GM23338 (cell line): ENCODE data around the gene GRIA3. TPM values are rescaled to one million over a fixed set of nuclear protein-coding genes. Genes with fewer than 3 reads are reported as not detected.

Source experiments
- ATAC-seq: fragments of 200-7000 bp; cut with Tn5 transposase; 3 replicates; pipeline ENCODE4 v1.9.1; 2020
- DNase-seq: peaks from one replicate; pipeline ENCODE4 v3.0.0-alpha.2; 2015; ENCODE audit warnings: low spot score
- H2AFZ ChIP-seq: fragments of 200-600 bp; sonication (generic); 2 replicates; pipeline ENCODE4 v1.8.0; 2016; ENCODE audit warnings: antibody characterized with exemption, mild to moderate bottlenecking, moderate library complexity
- H3F3A ChIP-seq: fragments of 200-600 bp; sonication (generic); replicated peaks from 2 replicates; pipeline ENCODE4 v1.8.0; 2017; ENCODE audit warnings: antibody characterized with exemption, mixed run types, low read depth
- H3K27ac ChIP-seq: fragments of 200-600 bp; sonication (generic); 2 replicates; pipeline ENCODE4 v1.6.1; 2016; ENCODE audit warnings: low read depth
- H3K27me3 ChIP-seq: fragments of 200-600 bp; sonication (generic); 2 replicates; pipeline ENCODE4 v1.8.0; 2016; ENCODE audit warnings: mild to moderate bottlenecking, mixed run types, moderate library complexity; ENCODE audit not compliant: insufficient read depth
- H3K36me3 ChIP-seq: fragments of 200-600 bp; sonication (generic); 2 replicates; pipeline ENCODE4 v1.8.0; 2016; ENCODE audit warnings: mild to moderate bottlenecking; ENCODE audit not compliant: insufficient read depth
- H3K4me1 ChIP-seq: fragments of 200-600 bp; sonication (generic); 2 replicates; pipeline ENCODE4 v1.8.0; 2016; ENCODE audit warnings: mild to moderate bottlenecking, moderate library complexity; ENCODE audit not compliant: insufficient read depth
- H3K4me2 ChIP-seq: fragments of 200-600 bp; sonication (generic); 2 replicates; pipeline ENCODE4 v1.7.1; 2017; ENCODE audit warnings: mixed run types
- H3K4me3 ChIP-seq: fragments of 200-600 bp; sonication (generic); 2 replicates; pipeline ENCODE4 v1.6.1; 2016; ENCODE audit warnings: mixed run types
- H3K79me2 ChIP-seq: fragments of 200-600 bp; sonication (generic); replicated peaks from 2 replicates; pipeline ENCODE4 v1.8.0; 2017; ENCODE audit warnings: mild to moderate bottlenecking; ENCODE audit not compliant: insufficient read depth
- H3K9me2 ChIP-seq: fragments of 200-600 bp; sonication (generic); 2 replicates; pipeline ENCODE4 v1.8.0; 2017; ENCODE audit not compliant: insufficient read depth
- H4K20me1 ChIP-seq: fragments of 200-600 bp; sonication (generic); replicated peaks from 2 replicates; pipeline ENCODE4 v1.8.0; 2017; ENCODE audit warnings: mild to moderate bottlenecking; ENCODE audit not compliant: insufficient read depth
- H3K27ac Mint-ChIP-seq: 2 replicates; pipeline ENCODE4 v1.8.0; 2020; ENCODE audit warnings: inconsistent platforms, mild to moderate bottlenecking, moderate library complexity, mixed read lengths
- H3K27me3 Mint-ChIP-seq: 3 replicates; pipeline ENCODE4 v1.8.0; 2022; ENCODE audit warnings: low read depth, mild to moderate bottlenecking, moderate library complexity, mixed read lengths, inconsistent platforms; ENCODE audit not compliant: insufficient read depth, poor library complexity
- H3K36me3 Mint-ChIP-seq: 3 replicates; pipeline ENCODE4 v1.8.0; 2021; ENCODE audit warnings: low read depth, mild to moderate bottlenecking, inconsistent platforms, moderate library complexity, mixed read lengths
- H3K4me1 Mint-ChIP-seq: 3 replicates; pipeline ENCODE4 v1.8.0; 2020; ENCODE audit warnings: mild to moderate bottlenecking, inconsistent platforms, mixed read lengths
- H3K4me3 Mint-ChIP-seq: 3 replicates; pipeline ENCODE4 v1.8.0; 2021; ENCODE audit warnings: moderate library complexity, mild to moderate bottlenecking, inconsistent platforms, mixed read lengths
- H3K9me3 Mint-ChIP-seq: 3 replicates; pipeline ENCODE4 v1.8.0; 2020; ENCODE audit warnings: moderate library complexity, mild to moderate bottlenecking, inconsistent platforms, mixed read lengths
- EZH2phosphoT487 ChIP-seq: fragments of 200-600 bp; sonication (generic); IDR thresholded peaks from one replicate; pipeline ENCODE4 v1.8.1; 2018; ENCODE audit warnings: antibody characterized with exemption; ENCODE audit not compliant: unreplicated experiment
- POLR2AphosphoS5 ChIP-seq: IDR thresholded peaks from 2 replicates; pipeline ENCODE4 v1.6.1; 2016; ENCODE audit warnings: antibody characterized with exemption, low read depth
- ZNF114 ChIP-seq: fragments of 250-450 bp; sonication (Bioruptor Pico); IDR thresholded peaks from 2 replicates; pipeline ENCODE4 v1.5.0; 2020; ENCODE audit warnings: mild to moderate bottlenecking, moderate library complexity
- ZNF331 ChIP-seq: fragments of 250-450 bp; sonication (Bioruptor Pico); IDR thresholded peaks from 2 replicates; pipeline ENCODE4 v1.5.0; 2020; ENCODE audit warnings: low read depth, mild to moderate bottlenecking, moderate library complexity
- polyA plus RNA-seq: library from polyadenylated mRNA; unstranded; fragments of >200 nt; fragmentation: Nextera tagmentation; extraction: Ambion mirVana; gene quantifications from 2 replicates; pipeline ENCODE4 v1.2.1, GENCODE V29; 2016
- total RNA-seq: library from RNA; depleted of rRNA; stranded (reverse); fragments of >200 nt; shearing (Covaris generic); gene quantifications from 2 replicates; pipeline ENCODE4 v1.2.3, GENCODE V29; 2014
- TF ChIP-seq, protein P1 (sequence below): IDR thresholded peaks from 2 replicates; pipeline ENCODE4 v1.6.1; 2016; ENCODE audit warnings: antibody characterized with exemption
- TF ChIP-seq, protein P2 (sequence below): IDR thresholded peaks from one replicate; pipeline ENCODE4 v1.6.1; 2018; ENCODE audit warnings: antibody characterized with exemption; ENCODE audit not compliant: unreplicated experiment
- TF ChIP-seq, protein P3 (sequence below), 2 experiments: fragments of 200-600 bp in 1 of 2; sonication (generic) in 1 of 2; conservative IDR thresholded peaks; 2 replicates each; pipeline versions ENCODE4 v1.5.1 to v1.6.1; 2016 to 2017; ENCODE audit warnings: antibody characterized with exemption in 2 of 2, low read depth in 2 of 2, mild to moderate bottlenecking in 2 of 2, moderate library complexity in 1 of 2
- TF ChIP-seq, protein P4 (sequence below): fragments of 250-450 bp; sonication (Bioruptor Pico); IDR thresholded peaks from 2 replicates; pipeline ENCODE4 v1.5.0; 2020; ENCODE audit warnings: mild to moderate bottlenecking, moderate library complexity

The GRIA3 gene
- total and polyA plus RNA-seq, 2 experiments from 2014 or later = 2.7 to 5.6 TPM

DNA sequence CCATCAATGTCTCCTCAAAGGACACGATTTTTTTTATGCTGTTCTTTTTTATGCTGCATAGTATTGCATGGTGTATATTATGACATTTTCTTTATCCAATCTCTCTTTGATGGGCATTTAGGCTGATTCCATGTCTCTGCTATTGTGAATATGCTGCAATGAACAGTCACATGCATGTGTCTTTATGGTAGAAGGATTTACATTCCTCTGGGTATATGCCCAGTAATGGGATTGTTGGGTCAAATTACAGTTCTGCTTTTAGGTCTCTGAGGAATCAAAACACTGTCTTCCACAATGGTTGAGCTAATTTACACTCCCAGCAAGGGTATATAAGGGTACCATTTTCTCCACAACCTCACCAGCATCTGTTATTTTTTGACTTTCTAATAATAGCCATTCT is 113.9 kb downstream of the GRIA3 start (continued):
- TF ChIP-seq, protein P1, sequence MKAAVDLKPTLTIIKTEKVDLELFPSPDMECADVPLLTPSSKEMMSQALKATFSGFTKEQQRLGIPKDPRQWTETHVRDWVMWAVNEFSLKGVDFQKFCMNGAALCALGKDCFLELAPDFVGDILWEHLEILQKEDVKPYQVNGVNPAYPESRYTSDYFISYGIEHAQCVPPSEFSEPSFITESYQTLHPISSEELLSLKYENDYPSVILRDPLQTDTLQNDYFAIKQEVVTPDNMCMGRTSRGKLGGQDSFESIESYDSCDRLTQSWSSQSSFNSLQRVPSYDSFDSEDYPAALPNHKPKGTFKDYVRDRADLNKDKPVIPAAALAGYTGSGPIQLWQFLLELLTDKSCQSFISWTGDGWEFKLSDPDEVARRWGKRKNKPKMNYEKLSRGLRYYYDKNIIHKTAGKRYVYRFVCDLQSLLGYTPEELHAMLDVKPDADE = no peak
- TF ChIP-seq ZNF114 (CRISPR knock-in tag) = no peak
- TF ChIP-seq, protein P2, sequence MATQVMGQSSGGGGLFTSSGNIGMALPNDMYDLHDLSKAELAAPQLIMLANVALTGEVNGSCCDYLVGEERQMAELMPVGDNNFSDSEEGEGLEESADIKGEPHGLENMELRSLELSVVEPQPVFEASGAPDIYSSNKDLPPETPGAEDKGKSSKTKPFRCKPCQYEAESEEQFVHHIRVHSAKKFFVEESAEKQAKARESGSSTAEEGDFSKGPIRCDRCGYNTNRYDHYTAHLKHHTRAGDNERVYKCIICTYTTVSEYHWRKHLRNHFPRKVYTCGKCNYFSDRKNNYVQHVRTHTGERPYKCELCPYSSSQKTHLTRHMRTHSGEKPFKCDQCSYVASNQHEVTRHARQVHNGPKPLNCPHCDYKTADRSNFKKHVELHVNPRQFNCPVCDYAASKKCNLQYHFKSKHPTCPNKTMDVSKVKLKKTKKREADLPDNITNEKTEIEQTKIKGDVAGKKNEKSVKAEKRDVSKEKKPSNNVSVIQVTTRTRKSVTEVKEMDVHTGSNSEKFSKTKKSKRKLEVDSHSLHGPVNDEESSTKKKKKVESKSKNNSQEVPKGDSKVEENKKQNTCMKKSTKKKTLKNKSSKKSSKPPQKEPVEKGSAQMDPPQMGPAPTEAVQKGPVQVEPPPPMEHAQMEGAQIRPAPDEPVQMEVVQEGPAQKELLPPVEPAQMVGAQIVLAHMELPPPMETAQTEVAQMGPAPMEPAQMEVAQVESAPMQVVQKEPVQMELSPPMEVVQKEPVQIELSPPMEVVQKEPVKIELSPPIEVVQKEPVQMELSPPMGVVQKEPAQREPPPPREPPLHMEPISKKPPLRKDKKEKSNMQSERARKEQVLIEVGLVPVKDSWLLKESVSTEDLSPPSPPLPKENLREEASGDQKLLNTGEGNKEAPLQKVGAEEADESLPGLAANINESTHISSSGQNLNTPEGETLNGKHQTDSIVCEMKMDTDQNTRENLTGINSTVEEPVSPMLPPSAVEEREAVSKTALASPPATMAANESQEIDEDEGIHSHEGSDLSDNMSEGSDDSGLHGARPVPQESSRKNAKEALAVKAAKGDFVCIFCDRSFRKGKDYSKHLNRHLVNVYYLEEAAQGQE = no peak

DNA sequence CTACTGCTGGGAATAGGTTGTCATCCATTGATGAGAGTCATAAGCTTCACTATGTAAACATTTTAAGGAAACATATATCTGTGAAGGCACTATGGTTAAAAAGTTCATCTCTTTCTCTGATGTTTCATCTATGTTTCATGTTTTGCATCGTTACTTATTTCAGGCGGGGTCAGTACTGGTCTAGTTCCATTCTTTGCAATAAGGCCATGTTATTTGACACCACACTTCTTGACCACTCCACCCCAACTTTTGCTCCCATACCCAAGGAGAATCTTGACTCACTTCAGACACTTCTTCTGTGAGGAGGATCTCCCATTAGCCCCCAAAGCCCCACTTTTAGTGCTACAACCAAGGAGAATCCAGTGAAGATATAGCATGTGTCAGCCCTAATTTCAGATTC is 119.4 kb downstream of the GRIA3 start:
- ATAC-seq = no peak
- TF ChIP-seq, protein P1 = no peak
- TF ChIP-seq, protein P3, sequence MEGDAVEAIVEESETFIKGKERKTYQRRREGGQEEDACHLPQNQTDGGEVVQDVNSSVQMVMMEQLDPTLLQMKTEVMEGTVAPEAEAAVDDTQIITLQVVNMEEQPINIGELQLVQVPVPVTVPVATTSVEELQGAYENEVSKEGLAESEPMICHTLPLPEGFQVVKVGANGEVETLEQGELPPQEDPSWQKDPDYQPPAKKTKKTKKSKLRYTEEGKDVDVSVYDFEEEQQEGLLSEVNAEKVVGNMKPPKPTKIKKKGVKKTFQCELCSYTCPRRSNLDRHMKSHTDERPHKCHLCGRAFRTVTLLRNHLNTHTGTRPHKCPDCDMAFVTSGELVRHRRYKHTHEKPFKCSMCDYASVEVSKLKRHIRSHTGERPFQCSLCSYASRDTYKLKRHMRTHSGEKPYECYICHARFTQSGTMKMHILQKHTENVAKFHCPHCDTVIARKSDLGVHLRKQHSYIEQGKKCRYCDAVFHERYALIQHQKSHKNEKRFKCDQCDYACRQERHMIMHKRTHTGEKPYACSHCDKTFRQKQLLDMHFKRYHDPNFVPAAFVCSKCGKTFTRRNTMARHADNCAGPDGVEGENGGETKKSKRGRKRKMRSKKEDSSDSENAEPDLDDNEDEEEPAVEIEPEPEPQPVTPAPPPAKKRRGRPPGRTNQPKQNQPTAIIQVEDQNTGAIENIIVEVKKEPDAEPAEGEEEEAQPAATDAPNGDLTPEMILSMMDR (conservative IDR thresholded peaks at IDR 0.05; ENCODE audit: low read depth in 2 of 2) = no peak
- no peak for TF ChIP-seq EZH2phosphoT487
- no peak for TF ChIP-seq ZNF331
- TF ChIP-seq POLR2AphosphoS5 = no peak
- TF ChIP-seq, protein P4, sequence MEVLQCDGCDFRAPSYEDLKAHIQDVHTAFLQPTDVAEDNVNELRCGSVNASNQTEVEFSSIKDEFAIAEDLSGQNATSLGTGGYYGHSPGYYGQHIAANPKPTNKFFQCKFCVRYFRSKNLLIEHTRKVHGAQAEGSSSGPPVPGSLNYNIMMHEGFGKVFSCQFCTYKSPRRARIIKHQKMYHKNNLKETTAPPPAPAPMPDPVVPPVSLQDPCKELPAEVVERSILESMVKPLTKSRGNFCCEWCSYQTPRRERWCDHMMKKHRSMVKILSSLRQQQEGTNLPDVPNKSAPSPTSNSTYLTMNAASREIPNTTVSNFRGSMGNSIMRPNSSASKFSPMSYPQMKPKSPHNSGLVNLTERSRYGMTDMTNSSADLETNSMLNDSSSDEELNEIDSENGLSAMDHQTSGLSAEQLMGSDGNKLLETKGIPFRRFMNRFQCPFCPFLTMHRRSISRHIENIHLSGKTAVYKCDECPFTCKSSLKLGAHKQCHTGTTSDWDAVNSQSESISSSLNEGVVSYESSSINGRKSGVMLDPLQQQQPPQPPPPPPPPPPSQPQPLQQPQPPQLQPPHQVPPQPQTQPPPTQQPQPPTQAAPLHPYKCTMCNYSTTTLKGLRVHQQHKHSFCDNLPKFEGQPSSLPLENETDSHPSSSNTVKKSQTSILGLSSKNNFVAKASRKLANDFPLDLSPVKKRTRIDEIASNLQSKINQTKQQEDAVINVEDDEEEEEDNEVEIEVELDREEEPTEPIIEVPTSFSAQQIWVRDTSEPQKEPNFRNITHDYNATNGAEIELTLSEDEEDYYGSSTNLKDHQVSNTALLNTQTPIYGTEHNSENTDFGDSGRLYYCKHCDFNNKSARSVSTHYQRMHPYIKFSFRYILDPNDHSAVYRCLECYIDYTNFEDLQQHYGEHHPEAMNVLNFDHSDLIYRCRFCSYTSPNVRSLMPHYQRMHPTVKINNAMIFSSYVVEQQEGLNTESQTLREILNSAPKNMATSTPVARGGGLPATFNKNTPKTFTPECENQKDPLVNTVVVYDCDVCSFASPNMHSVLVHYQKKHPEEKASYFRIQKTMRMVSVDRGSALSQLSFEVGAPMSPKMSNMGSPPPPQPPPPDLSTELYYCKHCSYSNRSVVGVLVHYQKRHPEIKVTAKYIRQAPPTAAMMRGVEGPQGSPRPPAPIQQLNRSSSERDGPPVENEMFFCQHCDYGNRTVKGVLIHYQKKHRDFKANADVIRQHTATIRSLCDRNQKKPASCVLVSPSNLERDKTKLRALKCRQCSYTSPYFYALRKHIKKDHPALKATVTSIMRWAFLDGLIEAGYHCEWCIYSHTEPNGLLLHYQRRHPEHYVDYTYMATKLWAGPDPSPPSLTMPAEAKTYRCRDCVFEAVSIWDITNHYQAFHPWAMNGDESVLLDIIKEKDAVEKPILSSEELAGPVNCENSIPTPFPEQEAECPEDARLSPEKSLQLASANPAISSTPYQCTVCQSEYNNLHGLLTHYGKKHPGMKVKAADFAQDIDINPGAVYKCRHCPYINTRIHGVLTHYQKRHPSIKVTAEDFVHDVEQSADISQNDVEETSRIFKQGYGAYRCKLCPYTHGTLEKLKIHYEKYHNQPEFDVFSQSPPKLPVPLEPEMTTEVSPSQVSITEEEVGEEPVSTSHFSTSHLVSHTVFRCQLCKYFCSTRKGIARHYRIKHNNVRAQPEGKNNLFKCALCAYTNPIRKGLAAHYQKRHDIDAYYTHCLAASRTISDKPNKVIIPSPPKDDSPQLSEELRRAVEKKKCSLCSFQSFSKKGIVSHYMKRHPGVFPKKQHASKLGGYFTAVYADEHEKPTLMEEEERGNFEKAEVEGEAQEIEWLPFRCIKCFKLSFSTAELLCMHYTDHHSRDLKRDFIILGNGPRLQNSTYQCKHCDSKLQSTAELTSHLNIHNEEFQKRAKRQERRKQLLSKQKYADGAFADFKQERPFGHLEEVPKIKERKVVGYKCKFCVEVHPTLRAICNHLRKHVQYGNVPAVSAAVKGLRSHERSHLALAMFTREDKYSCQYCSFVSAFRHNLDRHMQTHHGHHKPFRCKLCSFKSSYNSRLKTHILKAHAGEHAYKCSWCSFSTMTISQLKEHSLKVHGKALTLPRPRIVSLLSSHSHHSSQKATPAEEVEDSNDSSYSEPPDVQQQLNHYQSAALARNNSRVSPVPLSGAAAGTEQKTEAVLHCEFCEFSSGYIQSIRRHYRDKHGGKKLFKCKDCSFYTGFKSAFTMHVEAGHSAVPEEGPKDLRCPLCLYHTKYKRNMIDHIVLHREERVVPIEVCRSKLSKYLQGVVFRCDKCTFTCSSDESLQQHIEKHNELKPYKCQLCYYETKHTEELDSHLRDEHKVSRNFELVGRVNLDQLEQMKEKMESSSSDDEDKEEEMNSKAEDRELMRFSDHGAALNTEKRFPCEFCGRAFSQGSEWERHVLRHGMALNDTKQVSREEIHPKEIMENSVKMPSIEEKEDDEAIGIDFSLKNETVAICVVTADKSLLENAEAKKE (CRISPR knock-in tag) = no peak

More for the DNA sequence above, 119.4 kb downstream of the GRIA3 start:
- no peak overlapping the region for H3K27ac Mint-ChIP-seq
- H3K36me3 Mint-ChIP-seq = no peaks in the 10 kb centered on the region
- H3K4me1 Mint-ChIP-seq = no peaks in the 10 kb centered on the region
- no peaks in the 10 kb centered on the region for H3K27me3 Mint-ChIP-seq
- no peaks in the 10 kb centered on the region for H4K20me1 ChIP-seq
- no peaks in the 10 kb centered on the region for H3K9me2 ChIP-seq
- no peaks in the 10 kb centered on the region for H3K27me3 ChIP-seq
- no peaks in the 10 kb centered on the region for H3K79me2 ChIP-seq
- H2AFZ ChIP-seq = no peak overlapping the region
- no peaks in the 10 kb centered on the region for H3K9me3 Mint-ChIP-seq
- no peak for DNase-seq
- H3K4me3 Mint-ChIP-seq = no peak overlapping the region
- no peak overlapping the region for H3K27ac ChIP-seq
- H3K4me1 ChIP-seq = no peaks in the 10 kb centered on the region
- no peaks in the 10 kb centered on the region for H3K36me3 ChIP-seq
- no peak overlapping the region for H3K4me2 ChIP-seq
- no peaks in the 10 kb centered on the region for H3F3A ChIP-seq
- no peak overlapping the region for H3K4me3 ChIP-seq
